Stimulated activated CD8-positive, alpha-beta memory T cell treated with anti-CD3 and anti-CD28 coated beads, Interleukin-7, amount 100 ng/mL, for 48 hours (primary cell): Measurements from ENCODE around the gene UBE2E1.
A peak's percentile ranks its signal among the peaks of the same experiment; 100 is the strongest.
"Not testable (repeated sequence)": the region's sequence is repeated elsewhere in the genome, so short reads cannot be mapped to it uniquely, and the experiment has no call there.

ENCODE experiments used
- DNase-seq, 2 donors: peaks; one replicate each; pipeline ENCODE4 v3.0.0-alpha.2; 2020; ENCODE audit warnings: low read depth in 1 of 2; ENCODE audit errors: extremely low read depth in 1 of 2

UBE2E1 gene

DNA sequence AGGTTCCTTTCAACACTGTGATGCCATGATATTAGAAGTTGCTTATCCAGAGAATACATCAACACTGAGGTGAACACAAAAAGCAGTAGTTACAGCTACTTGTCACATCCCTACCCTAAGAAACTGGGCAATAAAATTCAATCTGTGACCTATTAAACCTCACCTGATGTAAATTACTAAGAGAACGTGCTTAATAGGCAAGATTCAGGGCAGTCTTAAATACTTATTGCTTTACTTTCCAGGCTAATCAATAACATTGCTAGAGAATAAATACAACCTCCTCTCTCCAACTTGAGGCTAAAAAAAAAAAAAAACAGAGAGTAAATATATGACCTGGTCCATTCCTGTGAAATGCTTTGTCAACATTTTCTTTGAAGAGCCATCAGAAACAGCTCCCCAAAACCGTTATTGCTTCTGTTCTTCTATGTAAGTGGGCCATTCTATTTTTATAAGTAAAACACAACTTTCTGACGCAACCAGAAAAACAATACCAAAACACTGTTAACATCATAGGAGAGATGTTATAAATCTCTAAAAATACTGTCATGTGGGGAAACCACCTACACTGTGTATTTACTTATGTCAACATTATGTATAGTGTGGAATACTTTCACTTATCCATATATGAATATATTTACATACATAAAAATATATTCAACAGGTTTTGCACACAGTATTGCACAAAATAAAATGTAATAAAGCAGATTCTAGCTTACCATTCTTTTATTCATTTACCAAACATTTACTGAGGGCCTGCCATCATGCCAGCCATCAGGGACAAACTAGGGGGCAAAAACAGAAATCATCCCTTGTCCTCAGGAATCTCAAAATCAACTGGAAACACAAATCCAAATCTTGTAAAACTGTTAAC is 108.4 kb downstream of the UBE2E1 start:
- DNase-seq: no peak

DNA sequence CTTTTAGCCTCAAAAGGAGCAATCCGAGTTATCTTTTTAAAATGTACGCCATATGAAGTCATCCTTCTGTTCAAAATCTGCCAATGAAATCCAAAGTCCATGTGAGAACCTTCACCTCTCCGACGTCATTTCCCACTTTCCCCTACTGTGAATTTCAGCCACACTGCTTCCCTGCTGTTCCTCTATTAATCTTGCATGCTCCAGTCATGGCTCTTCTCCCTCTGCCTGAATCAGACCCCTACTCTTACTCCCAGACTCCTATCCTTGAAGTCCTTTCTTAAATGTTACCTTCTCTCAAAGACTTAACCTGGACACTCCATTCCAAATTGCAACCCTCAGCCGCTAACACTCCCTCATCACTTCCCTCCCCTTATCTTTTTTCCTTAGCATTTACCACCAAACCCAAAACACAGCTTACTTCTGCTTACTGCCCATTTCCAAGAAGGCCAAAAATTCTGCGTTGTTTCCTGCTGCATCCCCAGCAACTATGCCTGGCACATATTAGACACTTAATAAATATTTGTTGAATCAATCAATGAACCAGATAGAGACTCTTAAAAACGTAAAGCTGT is 109.9 kb downstream of the UBE2E1 start:
- no peak for DNase-seq

DNA sequence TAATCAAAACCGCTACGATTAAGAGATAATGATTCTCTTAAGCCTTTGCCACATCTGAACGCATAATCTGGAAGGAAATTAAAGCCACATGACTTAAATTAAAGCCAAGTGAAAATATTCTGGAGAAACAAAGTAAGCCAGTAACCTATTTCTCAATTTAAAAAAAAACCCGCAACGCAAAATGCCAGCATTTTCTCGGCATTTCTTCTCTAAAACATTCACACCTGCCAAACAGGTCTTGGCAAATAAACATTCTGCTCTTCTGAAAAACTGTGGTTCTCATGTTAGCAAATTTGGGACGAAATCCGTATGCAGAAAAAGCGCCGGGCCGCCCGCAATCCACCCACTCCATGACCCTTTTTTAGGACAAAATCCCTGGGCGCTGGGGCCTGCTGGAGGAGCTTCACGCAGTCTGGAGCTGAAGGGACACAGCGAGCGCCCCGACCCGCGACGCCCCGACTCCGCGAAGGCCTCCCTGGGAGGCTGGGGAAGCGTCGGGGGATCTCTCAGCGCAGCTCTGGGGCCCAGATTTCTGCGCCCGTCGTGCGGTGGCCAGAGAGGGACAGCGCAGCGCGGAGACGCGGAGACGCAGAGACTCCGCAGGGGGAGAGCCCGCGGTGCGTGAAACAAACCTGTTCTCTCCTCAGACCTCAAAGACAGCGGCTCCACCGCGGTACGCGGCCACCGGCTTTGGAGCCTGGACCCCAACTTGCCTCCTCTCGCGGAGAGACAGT is 110.6 kb downstream of the UBE2E1 start:
- DNase-seq: peak in 1 of 2 donors; percentile 4

DNA sequence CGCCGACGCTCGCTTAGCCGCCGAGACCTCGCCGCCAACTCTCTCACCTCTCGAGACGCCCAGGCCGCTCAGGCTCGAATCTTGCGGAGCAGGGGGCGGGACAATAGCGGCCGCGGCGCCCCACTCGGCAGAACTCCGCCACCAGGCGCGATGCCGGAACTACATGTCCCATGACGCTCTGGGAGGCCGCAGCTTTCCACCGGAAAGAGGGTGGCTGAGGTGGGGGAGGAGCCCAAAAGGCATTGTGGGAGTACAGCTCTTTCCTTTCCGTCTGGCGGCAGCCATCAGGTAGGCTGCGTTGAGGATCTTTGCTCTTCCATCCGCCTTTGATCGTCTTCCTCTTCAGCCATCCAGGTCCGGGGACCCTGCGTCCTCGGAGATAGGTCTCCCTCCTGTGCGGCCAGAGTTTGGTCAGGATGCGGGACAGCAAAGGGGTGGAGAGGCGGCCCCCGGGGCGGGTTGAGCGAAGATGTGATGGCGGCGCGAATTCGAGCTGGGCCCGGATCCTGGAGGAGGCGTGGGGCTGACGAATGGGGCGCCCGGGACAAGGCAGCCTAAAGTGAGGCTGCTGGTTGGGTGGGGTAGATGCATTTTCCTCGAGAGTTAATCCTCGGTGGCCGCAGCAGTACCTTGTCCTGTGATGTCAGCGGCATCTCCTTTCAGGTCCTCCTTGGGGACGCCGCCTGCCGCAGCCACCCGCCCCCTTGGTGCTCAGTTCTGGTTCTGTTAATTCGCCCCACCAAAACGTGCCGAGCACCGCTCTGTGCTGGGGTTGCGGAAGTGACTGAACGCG is 111.3 kb downstream of the UBE2E1 start, which contains the start of the genes NKIRAS1 and RPL15:
Gene NKIRAS1, minus strand, starts transcription at position 105 of the 793 bp plus-strand sequence. CDS start 6,086 bp downstream, outside the sequence.
Gene RPL15, plus strand, starts transcription at position 247 of the 793 bp plus-strand sequence. CDS start 728 bp downstream, outside the sequence.
- peak; percentile 94 to 95 for DNase-seq

DNA sequence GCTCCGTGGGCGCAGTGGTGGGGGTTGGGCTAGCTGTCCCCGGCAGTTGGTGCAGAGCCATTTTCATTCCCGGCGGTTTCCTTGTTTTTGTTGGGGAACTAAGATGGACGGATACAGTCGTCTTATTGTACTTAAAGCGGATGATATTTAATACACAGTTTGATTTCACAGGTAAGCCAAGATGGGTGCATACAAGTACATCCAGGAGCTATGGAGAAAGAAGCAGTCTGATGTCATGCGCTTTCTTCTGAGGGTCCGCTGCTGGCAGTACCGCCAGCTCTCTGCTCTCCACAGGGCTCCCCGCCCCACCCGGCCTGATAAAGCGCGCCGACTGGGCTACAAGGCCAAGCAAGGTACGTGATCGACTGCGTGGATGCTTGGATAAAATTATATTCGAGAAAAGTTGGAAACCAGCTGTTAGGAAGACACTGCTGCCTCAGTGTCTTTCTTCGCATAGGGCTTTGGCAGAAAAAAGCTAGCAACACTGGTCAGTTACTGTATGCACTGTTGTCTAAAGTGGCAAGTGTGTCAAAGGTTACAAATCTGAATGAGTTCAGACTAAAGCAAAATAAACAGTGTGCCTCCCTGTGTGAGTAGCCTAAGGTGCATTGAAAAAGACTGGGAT is 112.0 kb downstream of the UBE2E1 start:
- DNase-seq: not testable (repeated sequence)

DNA sequence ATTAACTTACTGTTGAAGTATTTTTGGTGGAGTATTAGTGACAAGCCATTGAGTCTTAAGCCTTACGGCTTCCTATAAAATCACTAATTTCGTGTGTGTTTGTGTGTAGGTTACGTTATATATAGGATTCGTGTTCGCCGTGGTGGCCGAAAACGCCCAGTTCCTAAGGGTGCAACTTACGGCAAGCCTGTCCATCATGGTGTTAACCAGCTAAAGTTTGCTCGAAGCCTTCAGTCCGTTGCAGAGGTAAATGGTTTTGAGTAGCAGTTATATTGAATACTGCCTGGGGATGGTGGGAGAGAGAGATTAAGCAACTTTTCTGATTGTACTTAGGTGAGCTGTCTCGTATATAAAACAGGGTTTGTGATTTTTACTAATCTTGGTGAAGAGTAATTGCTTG is 112.6 kb downstream of the UBE2E1 start:
- not testable (repeated sequence) for DNase-seq

DNA sequence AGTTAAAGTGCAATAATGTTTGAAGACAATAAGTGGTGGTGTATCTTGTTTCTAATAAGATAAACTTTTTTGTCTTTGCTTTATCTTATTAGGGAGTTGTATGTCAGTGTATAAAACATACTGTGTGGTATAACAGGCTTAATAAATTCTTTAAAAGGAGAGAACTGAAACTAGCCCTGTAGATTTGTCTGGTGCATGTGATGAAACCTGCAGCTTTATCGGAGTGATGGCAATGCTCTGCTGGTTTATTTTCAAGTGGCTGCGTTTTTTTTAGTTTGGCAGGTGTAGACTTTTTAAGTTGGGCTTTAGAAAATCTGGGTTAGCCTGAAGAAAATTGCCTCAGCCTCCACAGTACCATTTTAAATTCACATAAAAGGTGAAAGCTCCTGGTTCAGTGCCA is 113.9 kb downstream of the UBE2E1 start:
- DNase-seq: no peak

DNA sequence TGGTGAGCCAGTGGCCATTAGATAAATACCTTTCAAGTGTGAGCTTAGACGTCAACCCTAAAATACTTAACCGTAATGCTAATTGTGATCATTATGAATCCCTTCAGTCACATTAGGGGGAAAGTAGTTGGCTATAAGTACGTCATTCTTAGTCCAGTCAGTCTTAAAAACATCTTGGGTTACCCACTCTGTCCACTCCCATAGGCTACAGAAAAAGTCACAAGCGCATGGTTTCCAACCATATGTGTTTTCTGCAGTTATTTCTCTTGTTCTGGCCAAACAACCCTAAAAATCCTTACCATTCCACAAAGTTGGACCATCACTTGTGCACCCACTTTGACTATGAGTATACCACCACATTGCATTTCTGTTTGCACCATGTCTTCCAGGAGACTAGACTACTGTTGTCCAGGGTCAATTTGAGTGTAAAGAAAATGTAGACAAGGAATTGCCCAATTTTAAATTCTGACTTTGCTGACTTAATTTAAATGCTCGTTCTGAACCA is 114.4 kb downstream of the UBE2E1 start:
- DNase-seq: no peak

DNA sequence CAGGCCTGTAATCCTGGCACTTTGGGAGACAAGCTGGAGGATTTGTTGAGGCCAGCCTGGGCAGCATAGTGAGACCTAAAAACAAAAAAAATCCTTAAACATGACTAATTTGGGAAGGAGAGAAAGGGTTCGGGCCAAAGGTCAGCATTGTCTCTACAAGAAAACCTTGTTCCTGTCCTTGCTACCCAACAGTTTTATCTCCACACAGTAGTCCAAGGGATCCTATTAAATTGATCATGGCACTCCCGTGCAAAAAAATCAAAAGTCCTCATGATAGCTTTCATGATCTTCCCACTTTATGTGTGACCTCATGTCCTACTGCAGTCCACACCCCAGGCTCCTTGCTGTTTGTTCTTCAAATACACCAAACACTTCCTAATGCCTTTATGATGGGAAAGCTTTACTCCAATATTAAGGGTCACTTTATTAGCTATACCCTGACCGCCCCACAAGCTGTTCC is 115.3 kb downstream of the UBE2E1 start:
- DNase-seq: no peak

DNA sequence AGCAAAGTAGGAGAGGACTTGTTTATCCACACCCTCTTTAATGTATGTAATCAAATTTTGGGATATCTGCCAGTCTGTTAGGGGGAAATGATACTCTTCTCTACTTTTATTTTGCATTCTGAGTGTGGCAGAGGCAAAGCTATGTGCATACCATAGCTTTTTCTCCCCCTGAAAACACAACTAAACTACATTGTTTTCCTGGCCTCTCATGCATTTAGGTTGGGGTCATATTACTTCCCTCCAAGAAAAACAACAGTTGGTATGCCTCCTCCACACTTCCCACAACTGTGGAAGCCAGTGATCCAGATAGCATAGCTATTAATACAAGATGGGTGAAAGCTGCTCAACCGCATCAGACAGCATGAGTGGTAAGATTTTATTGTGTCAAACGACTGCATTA is 118.0 kb downstream of the UBE2E1 start:
- DNase-seq: no peak

DNA sequence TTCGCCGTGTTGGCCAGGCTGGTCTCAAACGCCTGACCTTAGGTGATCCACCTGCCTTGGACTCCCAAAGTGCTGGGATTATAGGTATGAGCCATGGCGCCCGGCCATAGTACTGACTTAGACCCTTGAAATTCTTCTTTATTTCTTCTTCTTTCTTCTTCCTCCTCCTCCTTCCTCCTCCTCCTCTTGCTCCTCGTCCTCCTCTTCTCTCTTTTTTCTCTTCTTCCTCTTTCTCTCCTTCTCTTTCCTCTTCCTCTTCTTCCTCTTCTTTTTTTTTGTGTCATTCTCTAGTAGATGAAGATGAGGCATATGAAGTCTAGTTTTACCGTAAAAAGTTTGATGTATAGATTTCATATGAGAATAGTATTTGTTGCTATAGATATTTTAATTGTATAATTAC is 120.5 kb downstream of the UBE2E1 start:
- no peak for DNase-seq

DNA sequence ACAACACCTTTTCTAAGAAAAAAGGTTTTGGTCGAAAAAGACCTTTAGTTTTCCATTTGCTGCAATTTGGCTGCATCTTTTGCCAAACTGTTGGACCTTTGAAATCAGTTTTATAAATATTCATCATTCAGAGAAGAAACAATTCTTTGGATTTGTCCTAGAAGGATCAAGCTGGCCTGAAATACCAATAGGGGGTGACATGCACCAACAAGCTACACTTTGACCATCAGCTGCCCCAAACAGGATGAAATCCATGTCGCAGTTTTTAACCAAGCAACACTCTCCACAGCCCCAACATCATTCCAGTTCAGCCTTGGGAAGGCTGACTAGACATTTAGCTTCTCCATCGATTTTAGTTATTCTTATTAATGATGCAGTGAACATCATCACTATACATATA is 121.0 kb downstream of the UBE2E1 start:
- DNase-seq: no peak

DNA sequence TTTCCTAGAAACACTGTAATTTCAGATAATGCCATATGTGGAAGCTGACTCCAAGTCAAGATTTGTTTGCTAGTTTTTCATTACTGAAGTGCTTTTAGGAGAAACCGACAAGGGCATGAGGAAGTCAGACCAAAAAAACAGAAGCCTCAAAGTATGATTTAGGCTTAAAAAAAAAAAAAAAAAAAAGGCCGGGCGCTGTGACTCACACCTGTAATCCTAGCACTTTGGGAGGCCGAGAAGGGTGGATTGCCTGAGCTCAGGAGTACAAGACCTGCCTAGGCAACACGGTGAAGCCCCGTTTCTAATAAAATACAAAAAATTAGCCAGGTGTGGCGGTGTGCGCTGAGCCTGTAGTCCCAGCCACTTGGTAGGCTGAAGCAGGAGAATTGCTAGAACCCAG is 122.8 kb downstream of the UBE2E1 start:
- no peak for DNase-seq

DNA sequence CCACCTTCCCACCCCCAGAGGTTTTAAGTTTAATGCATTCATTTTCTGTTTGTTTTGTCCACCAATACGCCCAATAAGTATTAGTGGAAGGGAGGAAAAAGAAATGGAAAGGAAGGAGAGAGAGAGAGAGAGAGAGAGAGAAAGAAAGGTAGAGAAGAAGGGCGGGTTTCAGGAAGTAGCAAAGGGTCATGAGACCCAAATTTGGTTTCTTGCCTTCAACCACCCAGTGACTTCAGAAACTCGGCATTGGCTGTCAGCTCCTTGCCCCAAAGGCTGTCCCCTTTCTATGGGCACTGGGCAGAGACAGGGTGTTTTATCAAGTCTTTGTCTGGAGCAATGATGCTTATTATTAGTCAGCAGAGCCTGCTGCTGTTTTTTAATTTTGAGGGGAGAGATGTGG is 125.8 kb downstream of the UBE2E1 start:
- DNase-seq: no peak

DNA sequence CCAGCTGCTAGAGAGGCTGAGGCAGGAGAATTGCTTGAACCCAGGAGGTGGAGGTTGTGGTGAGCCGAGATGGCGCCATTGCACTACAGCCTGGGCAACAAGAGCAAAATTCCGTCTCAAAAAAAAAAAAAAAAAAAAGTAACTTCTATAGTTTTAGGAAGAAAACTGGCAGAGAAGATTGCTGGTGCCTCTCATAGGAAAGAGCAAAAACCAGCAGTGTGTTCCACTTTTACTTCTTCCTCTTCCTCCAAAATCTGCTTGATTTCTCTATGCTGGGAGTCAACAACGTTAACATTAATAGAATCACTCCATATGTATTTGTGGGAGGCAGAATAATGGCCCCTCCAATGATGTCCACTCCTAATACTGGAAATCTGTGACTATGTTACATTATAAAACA is 126.8 kb downstream of the UBE2E1 start:
- no peak for DNase-seq

DNA sequence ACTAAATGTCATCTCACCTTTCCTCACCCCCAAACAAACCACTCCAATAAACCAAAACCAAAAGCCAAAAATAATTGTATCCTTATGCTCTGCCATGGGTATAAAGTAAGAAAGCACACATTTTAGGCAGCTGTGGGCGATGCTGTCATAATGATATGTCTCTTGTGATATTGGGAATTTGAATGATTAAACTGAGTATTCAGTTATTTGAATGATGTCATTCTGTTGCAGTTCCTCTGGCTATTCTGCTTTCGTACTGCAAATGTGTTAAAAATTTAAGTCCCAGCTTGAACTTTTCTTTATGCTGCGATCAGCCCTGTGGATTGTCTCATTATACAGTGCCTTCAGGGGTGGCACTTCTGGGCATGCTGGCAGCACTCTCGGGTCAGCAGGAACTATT is 128.5 kb downstream of the UBE2E1 start:
- DNase-seq: no peak

DNA sequence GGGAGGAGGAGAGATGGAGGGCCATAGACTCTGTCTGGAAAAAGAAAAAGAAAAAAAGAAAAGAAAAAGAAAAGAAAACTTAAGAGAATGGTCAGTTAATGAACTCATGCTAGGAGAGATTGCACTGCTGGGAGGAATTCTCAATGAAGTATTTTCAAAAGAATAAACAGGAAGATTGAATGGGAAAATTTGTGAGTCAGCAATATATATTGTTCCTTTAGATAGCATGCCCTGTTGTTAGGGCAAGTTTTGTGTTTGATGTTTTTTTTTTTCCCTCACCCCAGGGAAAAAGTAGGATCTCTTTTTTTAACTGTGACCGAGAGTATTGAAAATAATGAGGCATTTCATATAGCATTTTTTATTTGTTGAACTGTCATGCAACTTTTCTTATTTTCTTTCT is 131.5 kb downstream of the UBE2E1 start:
- no peak for DNase-seq

DNA sequence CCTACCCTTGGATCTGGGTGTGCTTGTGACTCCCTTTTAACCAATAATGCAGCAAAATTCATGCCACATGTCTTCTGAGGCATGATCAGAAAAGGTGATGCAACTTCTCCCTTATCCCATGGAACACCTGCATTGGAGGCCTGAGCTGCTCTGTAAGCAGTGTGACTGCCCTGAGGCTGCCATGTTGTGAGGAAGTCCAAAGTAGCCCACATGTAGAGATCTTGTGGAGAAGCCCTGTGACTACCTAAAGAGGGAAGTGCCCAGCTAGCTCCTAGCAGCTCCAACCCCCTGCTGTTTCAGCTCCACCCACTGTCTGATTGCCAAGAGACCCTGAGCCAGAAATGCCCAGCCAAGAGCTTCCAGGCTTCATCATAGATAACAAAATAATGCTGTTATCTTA is 132.9 kb downstream of the UBE2E1 start:
- no peak for DNase-seq

DNA sequence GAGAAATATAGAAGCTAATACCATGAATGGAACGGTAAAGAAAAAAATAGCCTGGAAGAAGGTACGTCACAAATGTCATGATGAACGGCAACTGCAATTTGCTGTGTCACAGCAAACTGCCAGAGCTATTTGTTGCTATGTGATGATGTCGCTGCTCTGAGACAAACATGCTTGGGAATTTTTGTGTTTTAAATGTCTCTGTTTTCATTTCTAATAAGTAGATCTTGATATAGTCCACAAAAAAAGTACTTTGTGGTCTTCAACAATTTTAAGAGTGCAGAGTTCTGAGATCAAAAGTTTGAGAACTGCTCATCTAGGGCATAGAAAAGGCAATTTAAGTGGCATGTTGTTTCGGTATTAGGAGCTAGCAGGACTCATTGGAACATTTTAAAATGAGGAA is 135.0 kb downstream of the UBE2E1 start:
- DNase-seq: no peak
